ENCODE measurements around the gene TENM4. TPM values are rescaled to one million over a fixed set of nuclear protein-coding genes. Genes with fewer than 3 reads are reported as not detected.

TENM4 gene
- total and polyA plus RNA-seq, 10 of the 15 experiments (the other 5 are each of a cell fraction or from before 2014, with no cell fraction given), result 0.03 to 0.12 (median 0.06) TPM; not detected in 7

DNA sequence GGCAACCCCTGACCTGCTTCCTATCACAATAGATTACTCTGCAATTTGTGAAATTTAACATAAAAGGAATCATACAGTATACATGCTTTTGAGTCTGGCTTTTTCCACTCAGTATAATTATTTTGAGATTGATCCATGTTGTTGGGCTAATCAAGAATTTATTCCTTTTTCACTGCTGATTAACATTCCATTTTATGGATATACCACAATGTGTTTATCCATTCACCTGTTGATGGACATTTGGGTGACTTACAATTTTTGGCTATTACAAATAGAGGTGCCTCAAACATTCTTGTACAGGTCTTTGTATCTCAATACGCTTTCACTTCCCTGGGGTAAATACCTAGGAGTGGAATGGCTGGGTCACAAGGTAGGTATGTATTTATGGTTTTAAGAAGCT lies 24.9 kb downstream of the TENM4 start:
- CTCF ChIA-PET, result no interaction called here
- no peaks in the 10 kb centered on the region; a peak in 1 of 4 replicates for H3K27me3 ChIP-seq (replicated peaks in 1 of 2; ENCODE audit: control insufficient read depth in 2 of 2, insufficient read depth in 2 of 2, low read length in 1 of 2)
- in situ Hi-C loops (cut with MboI), result no loop called here
- 30% methylated on average over 1 of the region's 1 CpG for WGBS (ENCODE audit: insufficient coverage, insufficient replicate concordance, low lambda C conversion rate, missing lambda C conversion rate)
- no TSS peak for BruUV-seq (replicated peaks)
- intact Hi-C loops (cut with micrococcal nuclease; ENCODE audit: unreplicated experiment), result no loop called here
- H4K20me1 ChIP-seq (ENCODE audit: control insufficient read depth, insufficient read depth), result no peaks in the 10 kb centered on the region
- no peaks in the 10 kb centered on the region for H3K36me3 ChIP-seq (ENCODE audit: control insufficient read depth in 2 of 2, insufficient read depth in 2 of 2, low read length in 1 of 2)
- FAIRE-seq, result no peak
- no peak overlapping the region for H3K27ac ChIP-seq (ENCODE audit: control insufficient read depth, insufficient read depth)
- RAD21 ChIA-PET (ENCODE audit: unreplicated experiment), result interaction anchor here (1.1 kb wide), 1 partner anchor 12 kb away, joined by 4 read pairs; no protein-coding TSS in a partner anchor
- no peak for ATAC-seq
- SMC1A ChIA-PET (ENCODE audit: uncharacterized antibody, unreplicated experiment), result no interaction called here
- H3K4me1 ChIP-seq (ENCODE audit: control insufficient read depth, insufficient read depth, low read length), result no peaks in the 10 kb centered on the region
- no peaks in the 10 kb centered on the region for H3K9me3 ChIP-seq (replicated peaks; ENCODE audit: control insufficient read depth, insufficient read depth, low read length)
- H3K4me2 ChIP-seq (ENCODE audit: control insufficient read depth, insufficient read depth), result no peak overlapping the region
- no peak overlapping the region for H3K4me3 ChIP-seq
- TF ChIP-seq, protein P1, sequence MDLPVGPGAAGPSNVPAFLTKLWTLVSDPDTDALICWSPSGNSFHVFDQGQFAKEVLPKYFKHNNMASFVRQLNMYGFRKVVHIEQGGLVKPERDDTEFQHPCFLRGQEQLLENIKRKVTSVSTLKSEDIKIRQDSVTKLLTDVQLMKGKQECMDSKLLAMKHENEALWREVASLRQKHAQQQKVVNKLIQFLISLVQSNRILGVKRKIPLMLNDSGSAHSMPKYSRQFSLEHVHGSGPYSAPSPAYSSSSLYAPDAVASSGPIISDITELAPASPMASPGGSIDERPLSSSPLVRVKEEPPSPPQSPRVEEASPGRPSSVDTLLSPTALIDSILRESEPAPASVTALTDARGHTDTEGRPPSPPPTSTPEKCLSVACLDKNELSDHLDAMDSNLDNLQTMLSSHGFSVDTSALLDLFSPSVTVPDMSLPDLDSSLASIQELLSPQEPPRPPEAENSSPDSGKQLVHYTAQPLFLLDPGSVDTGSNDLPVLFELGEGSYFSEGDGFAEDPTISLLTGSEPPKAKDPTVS (IDR thresholded peaks at IDR 0.05; ENCODE audit: low read depth, low read length), result no peak
- TF ChIP-seq ASH2L (IDR thresholded peaks at IDR 0.05; ENCODE audit: borderline replicate concordance, low read depth) (no peak), FOS (IDR thresholded peaks at IDR 0.05; ENCODE audit: borderline replicate concordance, extremely low read depth, insufficient read length) (no peak), SUPT20H (IDR thresholded peaks at IDR 0.05; ENCODE audit: borderline replicate concordance, control insufficient read depth, low read depth, low read length) (no peak), E4F1 (IDR thresholded peaks at IDR 0.05; ENCODE audit: borderline replicate concordance, partially characterized antibody) (no peak)
- H3K9ac ChIP-seq (ENCODE audit: control insufficient read depth, insufficient read depth, low read length), result no peak overlapping the region
- no peak overlapping the region for H2AFZ ChIP-seq (ENCODE audit: control insufficient read depth, low read depth, low read length)
- no peak for DNase-seq (ENCODE audit: low read depth, low spot score)
- POLR2A ChIA-PET, result no interaction called here
- H3K79me2 ChIP-seq (ENCODE audit: control insufficient read depth, insufficient read depth, low read length), result no peaks in the 10 kb centered on the region
